Activated CD4-positive, alpha-beta T cell treated with anti-CD3 and anti-CD28 coated beads, Interleukin-2, amount 50 U/mL, for 24 hours (primary cell): ENCODE results near the gene ELAC1.

Experiments used
- DNase-seq, 2 donors: peaks; one replicate each; pipeline ENCODE4 v3.0.0-alpha.2; 2020; ENCODE audit warnings: low read depth in 1 of 2, low spot score in 1 of 2

Gene ELAC1

GRCh38 chr18:51013259-51013658, 45.4 kb downstream of the ELAC1 start:
- no peak for DNase-seq

GRCh38 chr18:51017140-51017879, 49.5 kb downstream of the ELAC1 start:
- no peak for DNase-seq

GRCh38 chr18:51020536-51020935, 52.7 kb downstream of the ELAC1 start:
- DNase-seq: no peak

- DNase-seq: no peak
Measured at GRCh38 chr18:51021226-51021965, 53.6 kb downstream of the ELAC1 start.

GRCh38 chr18:51025512-51025911, 57.7 kb downstream of the ELAC1 start:
- DNase-seq: no peak

- DNase-seq: no peak
Measured at GRCh38 chr18:51028201-51028805, 60.5 kb downstream of the ELAC1 start.

GRCh38 chr18:51029378-51029693, 61.5 kb downstream of the ELAC1 start:
- DNase-seq: no peak

- DNase-seq: peak; percentile 97 to 99
Measured at GRCh38 chr18:51029694-51030536, 62.1 kb downstream of the ELAC1 start, which contains the start of gene SMAD4. SMAD4 (plus strand) TSS chr18:51030213; CDS start chr18:51047047, 16,834 bp downstream.

- DNase-seq: peak; percentile 40 to 56
Measured at GRCh38 chr18:51030537-51031258, 62.9 kb downstream of the ELAC1 start.

GRCh38 chr18:51032193-51032592, 64.4 kb downstream of the ELAC1 start:
- no peak for DNase-seq

GRCh38 chr18:51037230-51037629, 69.4 kb downstream of the ELAC1 start:
- no peak for DNase-seq
